Stimulated activated CD4-positive, alpha-beta T cell treated with anti-CD3 and anti-CD28 coated beads, TNF-alpha, amount 100 ng/mL, for 1 hour (primary cell): ENCODE measurements around the gene MRPL27.
"Not testable (repeated sequence)": the region's sequence is repeated elsewhere in the genome, so short reads cannot be mapped to it uniquely, and the experiment has no call there.

Source experiments
- DNase-seq, 3 donors: peaks; one replicate each; pipeline ENCODE4 v3.0.0-alpha.2; 2020; ENCODE audit warnings: low read depth in 3 of 3, low spot score in 1 of 3

Gene MRPL27

GRCh38 chr17:50372758-50373556, at the start of gene MRPL27, which contains the start of gene EME1:
MRPL27 (minus strand) TSS chr17:50373184; CDS start chr17:50373170, 14 bp downstream.
EME1 (plus strand) TSS chr17:50373229; CDS start chr17:50375209, 1,980 bp downstream.
- DNase-seq = peak; percentile 55 to 71 (median 60)

GRCh38 chr17:50422738-50423137, 49.8 kb upstream of the MRPL27 start:
- no peak for DNase-seq

GRCh38 chr17:50421308-50422051, 48.5 kb upstream of the MRPL27 start:
- no peak for DNase-seq

GRCh38 chr17:50420419-50421112, 47.6 kb upstream of the MRPL27 start:
- no peak for DNase-seq

GRCh38 chr17:50419577-50419976, 46.6 kb upstream of the MRPL27 start:
- DNase-seq = not testable (repeated sequence)

- no peak for DNase-seq
Observed at GRCh38 chr17:50414808-50415207, 41.8 kb upstream of the MRPL27 start.

GRCh38 chr17:50412188-50412732, 39.3 kb upstream of the MRPL27 start:
- DNase-seq = no peak

GRCh38 chr17:50407921-50408320, 34.9 kb upstream of the MRPL27 start:
- no peak for DNase-seq

GRCh38 chr17:50406578-50406977, 33.6 kb upstream of the MRPL27 start:
- no peak for DNase-seq

GRCh38 chr17:50405351-50405750, 32.4 kb upstream of the MRPL27 start:
- not testable (repeated sequence) for DNase-seq

GRCh38 chr17:50399591-50399990, 26.6 kb upstream of the MRPL27 start:
- DNase-seq = not testable (repeated sequence)

- not testable (repeated sequence) for DNase-seq
Observed at GRCh38 chr17:50398672-50399071, 25.7 kb upstream of the MRPL27 start.

- no peak for DNase-seq
Observed at GRCh38 chr17:50397919-50398285, 24.9 kb upstream of the MRPL27 start.

GRCh38 chr17:50397111-50397918, 24.3 kb upstream of the MRPL27 start, which contains the start of gene LRRC59:
LRRC59 (minus strand) TSS chr17:50397523; CDS start chr17:50397317, 206 bp downstream.
- peak; percentile 76 to 93 (median 91) for DNase-seq

GRCh38 chr17:50396261-50397110, 23.5 kb upstream of the MRPL27 start:
- DNase-seq = no peak

GRCh38 chr17:50394711-50395110, 21.7 kb upstream of the MRPL27 start:
- DNase-seq = no peak

- no peak for DNase-seq
Observed at GRCh38 chr17:50393700-50394099, 20.7 kb upstream of the MRPL27 start.

- DNase-seq = no peak
Observed at GRCh38 chr17:50392621-50393020, 19.6 kb upstream of the MRPL27 start.

- no peak for DNase-seq
Observed at GRCh38 chr17:50389534-50389933, 16.6 kb upstream of the MRPL27 start.
